CD8-positive, alpha-beta memory T cell (primary cell): ENCODE measurements around the gene PRPF6. TPM values are rescaled to one million over a fixed set of nuclear protein-coding genes. Genes with fewer than 3 reads are reported as not detected.
"Not testable (repeated sequence)": the region's sequence is repeated elsewhere in the genome, so short reads cannot be mapped to it uniquely, and the experiment has no call there.

Experiments
- CTCF ChIA-PET: fragments of 350-600 bp; sonication (Branson Sonifier 250); formaldehyde crosslinking; loops from one replicate; lab custom pipeline; 2021; ENCODE audit warnings: antibody characterized with exemption; lab: Charles Lee
- POLR2A ChIA-PET: fragments of 350-600 bp; sonication (Branson Sonifier 250); formaldehyde crosslinking; loops from one replicate; lab custom pipeline; 2021; ENCODE audit warnings: antibody characterized with exemption; lab: Charles Lee
- DNase-seq, 5 donors: peaks; one replicate each; pipeline versions ENCODE4 v3.0.0 to v3.0.0-alpha.2; 2020 to 2022; ENCODE audit warnings: mixed read lengths in 1 of 5
- H3K27ac ChIP-seq: one replicate; pipeline ENCODE4 v1.7.0; 2013; ENCODE audit warnings: low read depth, mild to moderate bottlenecking, low read length, moderate library complexity
- H3K27me3 ChIP-seq: 2 replicates; pipeline ENCODE4 v1.7.0; 2013; ENCODE audit warnings: low read length, mild to moderate bottlenecking; ENCODE audit not compliant: insufficient read depth, poor library complexity, severe bottlenecking
- H3K36me3 ChIP-seq: 2 replicates; pipeline ENCODE4 v1.7.0; 2013; ENCODE audit warnings: mild to moderate bottlenecking, low read length, moderate library complexity; ENCODE audit not compliant: insufficient read depth
- H3K4me1 ChIP-seq: 2 replicates; pipeline ENCODE4 v1.7.0; 2013; ENCODE audit warnings: mild to moderate bottlenecking, low read length, moderate library complexity; ENCODE audit not compliant: insufficient read depth
- H3K4me3 ChIP-seq: 2 replicates; pipeline ENCODE4 v1.7.0; 2013; ENCODE audit warnings: mild to moderate bottlenecking, low read length
- H3K9me3 ChIP-seq: 2 replicates; pipeline ENCODE4 v1.7.0; 2013; ENCODE audit warnings: mild to moderate bottlenecking, low read length
- H3K27ac Mint-ChIP-seq, 8 donors: one replicate each; pipeline ENCODE4 v1.8.0; 2020 to 2021; ENCODE audit warnings: mixed read lengths in 8 of 8, mild to moderate bottlenecking in 6 of 8, inconsistent platforms in 3 of 8, moderate library complexity in 3 of 8
- H3K27me3 Mint-ChIP-seq, 2 donors: one replicate each; pipeline ENCODE4 v1.8.0; 2020 to 2021; ENCODE audit warnings: mixed read lengths in 2 of 2, mild to moderate bottlenecking in 1 of 2, moderate library complexity in 1 of 2
- H3K36me3 Mint-ChIP-seq, 3 donors: one replicate each; pipeline ENCODE4 v1.8.0; 2020 to 2021; ENCODE audit warnings: mixed read lengths in 3 of 3, inconsistent platforms in 1 of 3, mild to moderate bottlenecking in 1 of 3
- H3K4me1 Mint-ChIP-seq, 3 donors: one replicate each; pipeline ENCODE4 v1.8.0; 2020 to 2021; ENCODE audit warnings: mixed read lengths in 3 of 3, inconsistent platforms in 1 of 3, mild to moderate bottlenecking in 1 of 3
- H3K4me3 Mint-ChIP-seq, 7 donors: one replicate each; pipeline ENCODE4 v1.8.0; 2020 to 2021; ENCODE audit warnings: mixed read lengths in 7 of 7, mild to moderate bottlenecking in 6 of 7, moderate library complexity in 4 of 7, inconsistent platforms in 2 of 7
- H3K9me3 Mint-ChIP-seq, 5 donors: one replicate each; pipeline ENCODE4 v1.8.0; 2020 to 2022; ENCODE audit warnings: mixed read lengths in 5 of 5, mild to moderate bottlenecking in 3 of 5, moderate library complexity in 2 of 5, inconsistent platforms in 1 of 5
- polyA plus RNA-seq: library from polyadenylated mRNA; unstranded; fragments of 300-500 nt; fragmentation: Illumina TruSeq; gene quantifications from one replicate; pipeline ENCODE4 v1.2.3, GENCODE V29; 2021
- total RNA-seq, 2 experiments: library from RNA; stranded (reverse); gene quantifications; one replicate each; pipeline ENCODE4 v1.2.3, GENCODE V29; 2021

PRPF6 gene
- total and polyA plus RNA-seq, 3 experiments from 2014 or later, result 76.2 to 97.1 (median 78.3) TPM

- Mint-ChIP-seq H3K4me1 (peaks cover 28 to 54% (median 43%) of the 10 kb centered on the region in 3 donors), H3K27me3 (no peaks in the 10 kb centered on the region), H3K36me3 (peaks cover 0 to 16% (median 5%) of the 10 kb centered on the region in 3 donors), H3K4me3 (peak overlapping the region in 1 of 7 donors; percentile 44), H3K27ac (peak overlapping the region in 3 of 8 donors; percentile 17 to 56 (median 29)), H3K9me3 (no peaks in the 10 kb centered on the region)
- ChIA-PET POLR2A (interaction anchor here (1.0 kb wide), 1 partner anchor 333 kb away, joined by 4 read pairs; no protein-coding TSS in a partner anchor), CTCF (interaction anchor here (0.6 to 2.6 kb wide), 24 partner anchors 11 to 478 kb away, joined by 3 to 11 read pairs (median 4); partner anchors contain the start of genes PPDPF, PTK6, TCEA2 and TPD52L2)
- Histone ChIP-seq H3K4me3 (no peak overlapping the region), H3K27me3 (no peaks in the 10 kb centered on the region), H3K36me3 (peaks cover 3% of the 10 kb centered on the region), H3K4me1 (peaks cover 35% of the 10 kb centered on the region), H3K27ac (no peak overlapping the region), H3K9me3 (no peaks in the 10 kb centered on the region)
- peak in 1 of 5 donors; percentile 29 for DNase-seq
Measured at GRCh38 chr20:63974402-63975200, 6.3 kb upstream of the PRPF6 start.

DNA sequence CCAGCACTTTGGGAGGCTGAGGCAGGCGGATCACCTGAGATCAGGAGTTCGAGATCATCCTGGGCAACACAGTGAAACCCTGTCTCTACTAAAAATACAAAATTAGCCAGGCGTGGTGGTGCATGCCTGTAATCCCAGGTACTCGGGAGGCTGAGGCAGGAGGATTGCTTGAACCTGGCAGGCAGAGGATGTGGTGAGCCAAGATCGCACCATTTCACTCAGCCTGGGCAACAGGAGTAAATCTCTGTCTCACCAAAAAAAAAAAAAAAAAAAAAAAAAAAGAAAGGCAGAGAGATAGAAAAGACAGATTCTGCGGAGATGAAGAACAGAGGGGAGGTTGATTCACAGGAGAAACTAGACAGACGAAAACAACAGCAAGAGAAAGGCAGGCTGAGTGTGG is 4.4 kb upstream of the PRPF6 start:
- H3K27me3 ChIP-seq, H3K9me3 Mint-ChIP-seq, DNase-seq, POLR2A ChIA-PET, H3K4me3 ChIP-seq, H3K27me3 Mint-ChIP-seq, H3K27ac ChIP-seq, H3K9me3 ChIP-seq, H3K36me3 ChIP-seq: not testable (repeated sequence)
- H3K4me1 ChIP-seq, result peaks cover 42% of the 10 kb centered on the region
- Mint-ChIP-seq H3K4me3 (peak overlapping the region in 4 of 7 donors; percentile 11 to 81 (median 34)), H3K36me3 (peaks cover 0 to 24% (median 5%) of the 10 kb centered on the region in 3 donors), H3K27ac (peak overlapping the region in 6 of 8 donors; percentile 9 to 84 (median 55)), H3K4me1 (peaks cover 40 to 64% (median 60%) of the 10 kb centered on the region in 3 donors)
- CTCF ChIA-PET, result interaction anchor here (0.9 kb wide), 1 partner anchor 144 kb away, joined by 3 read pairs; no protein-coding TSS in a partner anchor

DNA sequence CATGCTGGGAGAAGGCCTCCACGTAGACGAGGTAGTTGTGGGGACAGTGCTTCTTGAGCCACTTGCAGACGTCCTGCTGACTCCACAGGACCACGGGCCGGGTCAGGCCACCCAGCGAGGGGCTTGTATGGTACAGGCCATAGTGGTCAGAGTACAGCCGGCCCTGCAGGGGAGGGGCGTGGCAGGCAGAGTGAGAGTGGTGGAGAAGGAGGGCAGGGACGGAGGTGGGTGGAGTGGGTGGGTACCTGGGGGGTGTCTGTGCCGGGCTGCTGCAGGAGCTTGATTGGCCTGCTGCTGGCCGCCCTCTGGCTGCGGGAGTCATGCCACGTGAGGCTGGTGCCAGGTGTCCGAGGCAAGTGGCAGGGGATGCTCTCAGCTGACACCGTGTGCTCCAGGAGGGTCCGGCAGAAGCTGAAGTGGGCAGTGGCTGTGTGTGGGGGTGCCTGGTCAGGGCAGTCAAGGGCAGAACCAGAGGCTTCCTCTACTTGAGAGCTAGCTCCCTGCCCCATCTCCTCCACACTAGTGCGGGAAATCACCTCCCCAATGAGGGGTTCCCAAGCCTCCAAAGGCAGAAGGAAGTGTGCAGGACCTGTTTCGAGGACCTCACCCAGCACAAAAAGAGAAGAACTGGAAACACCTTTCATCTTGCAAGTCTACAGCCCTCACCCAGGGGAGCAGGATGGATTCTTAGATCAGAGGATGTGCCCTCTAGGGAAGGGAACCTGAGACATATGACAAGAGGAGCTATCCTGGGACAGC is 3.8 kb upstream of the PRPF6 start:
- CTCF ChIA-PET, result interaction anchor here (1.0 to 1.5 kb wide), 3 partner anchors 21 to 80 kb away, joined by 3 to 5 read pairs (median 3); partner anchors contain the start of gene UCKL1
- Histone ChIP-seq H3K4me1 (peaks cover 48% of the 10 kb centered on the region), H3K27me3 (no peaks in the 10 kb centered on the region), H3K4me3 (no peak overlapping the region), H3K27ac (no peak overlapping the region), H3K9me3 (no peaks in the 10 kb centered on the region), H3K36me3 (peaks cover 3% of the 10 kb centered on the region)
- H3K4me3 Mint-ChIP-seq, result peak overlapping the region; percentile 48 to 87 (median 84)
- peaks cover 0 to 28% (median 7%) of the 10 kb centered on the region in 3 donors for H3K36me3 Mint-ChIP-seq
- peaks cover 45 to 69% (median 66%) of the 10 kb centered on the region in 3 donors for H3K4me1 Mint-ChIP-seq
- no peaks in the 10 kb centered on the region for H3K27me3 Mint-ChIP-seq
- DNase-seq, result peak in 1 of 5 donors; percentile 46
- no peaks in the 10 kb centered on the region for H3K9me3 Mint-ChIP-seq
- H3K27ac Mint-ChIP-seq, result peak overlapping the region; percentile 19 to 95 (median 90)
- POLR2A ChIA-PET, result no interaction called here

GRCh38 chr20:63977739-63978276 is 3.1 kb upstream of the PRPF6 start:
- peak overlapping the region; percentile 45 for H3K27ac ChIP-seq
- peaks cover under 1 to 34% (median 12%) of the 10 kb centered on the region in 3 donors for H3K36me3 Mint-ChIP-seq

DNA sequence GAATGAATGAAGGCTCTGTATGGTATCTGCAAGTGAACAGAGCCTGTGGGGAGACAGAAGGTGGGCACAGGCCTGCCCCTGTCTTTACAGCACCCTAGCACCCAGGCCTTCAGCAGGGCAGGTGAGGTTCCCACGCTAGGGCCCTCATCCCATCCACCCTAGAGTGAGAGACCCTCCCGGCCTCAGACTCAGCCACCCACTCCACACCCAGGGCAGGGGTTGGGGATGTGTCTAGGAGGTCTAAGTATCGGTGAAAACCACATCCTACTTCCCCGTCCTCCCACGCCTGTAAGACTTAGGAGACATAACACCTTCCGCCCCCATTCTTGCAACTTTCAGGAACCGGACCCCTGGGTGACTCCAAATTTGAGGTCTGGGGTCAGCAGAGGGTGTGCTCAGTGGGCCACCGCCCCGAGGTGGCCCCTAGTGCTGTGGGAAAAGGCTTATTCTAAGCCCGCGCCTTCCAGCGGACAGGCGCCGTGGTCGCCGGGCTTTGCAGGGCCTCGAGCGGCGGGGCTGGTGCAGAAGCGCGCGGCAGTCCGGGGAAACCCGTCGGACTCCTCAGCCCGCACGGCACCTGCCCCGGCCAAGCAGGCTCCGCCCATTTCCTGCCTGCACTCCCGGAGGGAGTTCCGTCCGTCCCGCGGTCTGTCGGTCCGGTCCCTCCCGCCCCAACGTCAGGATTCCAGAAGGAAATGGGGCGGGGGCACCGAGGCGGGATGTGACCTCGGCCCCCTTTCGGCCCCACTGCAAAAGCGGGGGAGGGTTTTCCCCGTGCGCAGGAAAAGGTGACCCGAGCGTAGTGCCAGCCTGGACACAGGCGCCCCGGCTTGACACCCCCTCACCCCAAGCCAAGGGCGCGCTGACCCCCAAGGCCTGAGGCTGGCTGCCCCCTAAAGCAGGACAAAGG is 2.4 kb upstream of the PRPF6 start:
- CTCF ChIA-PET, result interaction anchor here (1.0 to 2.3 kb wide), 8 partner anchors 22 to 142 kb away, joined by 3 to 57 read pairs (median 7); partner anchors contain the start of genes C20orf204, TPD52L2 and UCKL1
- peaks cover 6 to 41% (median 11%) of the 10 kb centered on the region in 3 donors for H3K36me3 Mint-ChIP-seq

More at GRCh38 chr20:63977739-63978276, 3.1 kb upstream of the PRPF6 start:
- ChIA-PET POLR2A (no interaction called here), CTCF (interaction anchor here (1.0 to 1.5 kb wide), 3 partner anchors 22 to 80 kb away, joined by 3 to 5 read pairs (median 3); partner anchors contain the start of gene UCKL1)
- H3K9me3 ChIP-seq, result no peaks in the 10 kb centered on the region
- Mint-ChIP-seq H3K4me1 (peaks cover 51 to 74% (median 72%) of the 10 kb centered on the region in 3 donors), H3K27ac (peak overlapping the region; percentile 76 to 95 (median 90)), H3K4me3 (peak overlapping the region; percentile 74 to 89 (median 86)), H3K27me3 (no peaks in the 10 kb centered on the region), H3K9me3 (no peaks in the 10 kb centered on the region)
- H3K36me3 ChIP-seq, result peaks cover 4% of the 10 kb centered on the region
- peak overlapping the region; percentile 64 for H3K4me3 ChIP-seq
- H3K4me1 ChIP-seq, result peaks cover 55% of the 10 kb centered on the region
- DNase-seq, result peak in 4 of 5 donors; percentile 19 to 70 (median 47)
- H3K27me3 ChIP-seq, result no peaks in the 10 kb centered on the region

GRCh38 chr20:63979229-63979556 is 1.7 kb upstream of the PRPF6 start:
- POLR2A ChIA-PET, result interaction anchor here (0.6 to 2.5 kb wide), 3 partner anchors 23 to 90 kb away, joined by 3 to 18 read pairs (median 3); partner anchors contain the start of gene UCKL1
- H3K4me3 ChIP-seq, result peak overlapping the region; percentile 64
- H3K27me3 ChIP-seq, result no peaks in the 10 kb centered on the region
- H3K27ac Mint-ChIP-seq, result peak overlapping the region in 4 of 8 donors; percentile 33 to 93 (median 80)
- H3K27ac ChIP-seq, result peak overlapping the region; percentile 45
- peaks cover 54% of the 10 kb centered on the region for H3K4me1 ChIP-seq
- H3K9me3 Mint-ChIP-seq, result no peaks in the 10 kb centered on the region
- H3K27me3 Mint-ChIP-seq, result no peaks in the 10 kb centered on the region
- peaks cover 6 to 41% (median 11%) of the 10 kb centered on the region in 3 donors for H3K36me3 Mint-ChIP-seq
- no peaks in the 10 kb centered on the region for H3K9me3 ChIP-seq
- H3K36me3 ChIP-seq, result peaks cover 10% of the 10 kb centered on the region
- DNase-seq, result no peak
- H3K4me3 Mint-ChIP-seq, result peak overlapping the region; percentile 74 to 89 (median 86)
- CTCF ChIA-PET, result interaction anchor here (0.6 to 2.5 kb wide), 9 partner anchors 14 to 272 kb away, joined by 3 to 57 read pairs (median 9); partner anchors contain the start of genes ARFRP1, C20orf204, TPD52L2 and UCKL1
- H3K4me1 Mint-ChIP-seq, result peaks cover 52 to 69% (median 64%) of the 10 kb centered on the region in 3 donors

More for the DNA sequence above, 2.4 kb upstream of the PRPF6 start:
- Histone ChIP-seq H3K9me3 (no peaks in the 10 kb centered on the region), H3K4me1 (peaks cover 56% of the 10 kb centered on the region), H3K27me3 (no peaks in the 10 kb centered on the region), H3K36me3 (peaks cover 10% of the 10 kb centered on the region), H3K4me3 (peak overlapping the region; percentile 64), H3K27ac (peak overlapping the region; percentile 45)
- H3K27me3 Mint-ChIP-seq, result no peaks in the 10 kb centered on the region
- peak overlapping the region; percentile 78 to 95 (median 90) for H3K27ac Mint-ChIP-seq
- H3K4me3 Mint-ChIP-seq, result peak overlapping the region; percentile 74 to 89 (median 86)
- peaks cover 54 to 75% (median 70%) of the 10 kb centered on the region in 3 donors for H3K4me1 Mint-ChIP-seq
- POLR2A ChIA-PET, result interaction anchor here (0.6 to 2.5 kb wide), 2 partner anchors 22 to 62 kb away, joined by 3 to 18 read pairs; partner anchors contain the start of gene UCKL1
- H3K9me3 Mint-ChIP-seq, result no peaks in the 10 kb centered on the region
- peak; percentile 37 to 62 (median 46) for DNase-seq
